ENCODE measurements around the gene NEIL3.

The NEIL3 gene

DNA sequence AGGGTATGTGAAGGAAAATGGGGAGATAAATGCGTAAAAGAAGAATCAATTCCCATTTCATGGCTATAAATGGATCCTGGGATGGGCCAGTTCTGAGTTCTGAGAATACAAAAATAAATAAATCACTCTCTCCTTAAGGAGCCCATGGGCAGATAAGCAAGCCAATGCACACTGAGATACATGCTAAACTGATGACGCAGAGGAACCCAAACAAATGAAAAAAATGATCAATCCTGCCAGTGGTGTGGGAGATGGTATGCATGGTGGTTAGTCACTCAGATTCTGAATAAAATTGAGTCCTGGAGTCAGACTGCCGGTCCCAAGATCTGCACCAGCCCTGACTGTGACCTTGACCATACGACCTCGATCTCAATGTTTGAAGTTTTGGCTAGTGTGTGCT lies 59.7 kb downstream of the NEIL3 start:
- DNase-seq (ENCODE audit: low spot score) (no peak), FAIRE-seq (no peak)

DNA sequence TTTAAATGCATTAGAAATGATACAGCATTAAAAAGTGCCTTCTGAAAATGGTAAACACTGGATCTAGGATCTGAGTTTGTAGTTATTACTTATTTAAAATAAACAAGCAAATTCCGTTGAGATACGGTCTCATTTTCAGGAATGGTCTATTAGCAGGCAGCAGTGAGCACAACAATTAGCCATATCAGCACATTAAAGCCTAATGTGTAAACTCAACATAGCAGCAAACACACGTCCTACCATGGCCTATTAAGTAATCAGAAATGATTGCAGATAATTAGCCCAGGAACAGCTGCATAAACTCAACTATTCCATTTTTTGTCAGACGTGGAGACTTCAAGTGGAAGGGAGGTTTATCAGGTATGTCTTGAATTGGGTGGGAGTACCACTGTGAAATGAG lies 61.8 kb downstream of the NEIL3 start:
- FAIRE-seq (no peak), DNase-seq (ENCODE audit: low spot score) (no peak)

DNA sequence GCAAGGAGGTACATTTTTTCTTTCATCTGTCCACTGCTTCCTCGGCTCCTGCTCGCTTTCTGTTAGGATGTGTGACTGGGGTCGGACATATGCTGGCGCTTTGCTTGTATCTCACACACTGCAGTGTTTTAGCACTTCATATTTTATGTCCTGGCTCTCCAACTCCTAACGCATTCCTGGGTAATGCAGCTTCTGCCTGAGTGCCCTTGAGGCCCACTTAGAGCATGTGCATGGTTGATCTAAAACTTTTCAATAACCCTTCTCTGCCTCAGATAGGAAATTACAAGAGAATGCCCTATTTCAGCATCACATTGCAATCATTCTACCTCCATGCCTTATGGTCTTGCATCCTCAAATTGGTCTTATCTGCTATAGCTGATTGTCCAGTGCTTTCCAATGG lies 65.3 kb downstream of the NEIL3 start:
- FAIRE-seq (no peak), DNase-seq (ENCODE audit: low spot score) (no peak)

DNA sequence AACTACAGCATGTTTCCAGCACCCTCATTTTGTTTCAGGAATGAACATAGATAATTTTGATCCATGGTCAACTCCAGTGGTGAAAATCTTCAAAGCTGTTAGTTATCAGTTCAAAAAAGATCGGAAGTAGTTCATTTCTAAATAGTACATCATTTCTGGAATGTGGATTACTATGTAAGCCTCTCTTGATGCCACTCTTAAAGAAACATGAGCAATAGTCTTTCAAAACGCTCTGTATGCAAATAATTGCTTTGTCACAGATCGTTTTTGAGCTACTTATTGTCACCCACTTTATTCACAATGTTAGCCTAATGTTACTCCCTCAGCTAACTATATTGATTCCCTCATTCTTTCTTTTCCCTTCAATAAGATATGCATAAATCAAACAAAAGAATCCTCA lies 65.7 kb downstream of the NEIL3 start:
- FAIRE-seq: no peak

DNA sequence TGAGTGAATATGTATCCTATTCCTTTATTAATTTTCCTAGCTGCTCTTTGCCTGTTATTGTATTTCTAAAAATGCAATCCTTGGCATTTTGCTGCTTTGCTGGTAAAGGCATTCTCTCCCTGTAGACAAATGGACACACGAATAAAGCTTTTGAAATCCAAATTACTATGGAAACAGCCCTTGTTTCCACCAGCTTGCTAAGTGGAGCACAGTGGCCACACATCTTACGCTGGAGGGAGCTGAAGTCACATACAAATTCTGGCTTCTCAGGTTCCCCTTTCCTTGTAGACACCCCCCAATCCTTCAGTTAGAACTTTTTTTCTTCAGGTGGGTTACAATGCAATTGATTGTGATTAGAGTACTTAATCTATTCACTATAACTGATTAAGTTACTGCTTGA lies 66.3 kb downstream of the NEIL3 start:
- no peak for DNase-seq (ENCODE audit: low spot score)
- FAIRE-seq: no peak

More for the DNA sequence above, 65.7 kb downstream of the NEIL3 start:
- no peak for DNase-seq (ENCODE audit: low spot score)

DNA sequence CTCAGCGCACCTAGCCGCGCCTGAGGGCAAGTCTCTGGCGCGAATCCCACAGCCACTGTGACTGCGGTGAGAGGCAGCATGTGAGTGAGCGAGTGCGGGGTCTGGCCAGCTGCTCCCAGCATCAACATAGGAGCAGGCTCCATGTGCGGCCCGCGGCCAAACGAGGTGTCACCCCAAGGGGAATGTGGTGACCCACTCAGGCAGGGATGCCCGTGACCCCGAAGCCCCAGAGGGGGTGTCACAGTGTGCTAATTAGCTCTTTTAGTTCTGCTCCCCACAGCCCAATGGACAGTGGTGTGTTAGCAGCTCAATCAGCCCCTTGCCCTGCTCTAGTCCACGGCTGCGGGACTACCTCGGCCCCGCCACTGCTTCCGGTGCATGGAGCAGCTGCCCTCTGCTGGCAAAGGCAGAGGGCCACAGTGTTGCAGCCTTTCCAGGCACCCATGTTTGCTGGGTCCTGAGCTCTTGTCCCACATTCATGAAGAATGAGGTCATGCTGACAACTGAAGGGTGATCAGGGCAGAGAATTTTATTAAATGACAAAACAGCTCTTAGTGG lies 71.1 kb downstream of the NEIL3 start:
- FAIRE-seq (no peak), DNase-seq (ENCODE audit: low spot score) (no peak)

DNA sequence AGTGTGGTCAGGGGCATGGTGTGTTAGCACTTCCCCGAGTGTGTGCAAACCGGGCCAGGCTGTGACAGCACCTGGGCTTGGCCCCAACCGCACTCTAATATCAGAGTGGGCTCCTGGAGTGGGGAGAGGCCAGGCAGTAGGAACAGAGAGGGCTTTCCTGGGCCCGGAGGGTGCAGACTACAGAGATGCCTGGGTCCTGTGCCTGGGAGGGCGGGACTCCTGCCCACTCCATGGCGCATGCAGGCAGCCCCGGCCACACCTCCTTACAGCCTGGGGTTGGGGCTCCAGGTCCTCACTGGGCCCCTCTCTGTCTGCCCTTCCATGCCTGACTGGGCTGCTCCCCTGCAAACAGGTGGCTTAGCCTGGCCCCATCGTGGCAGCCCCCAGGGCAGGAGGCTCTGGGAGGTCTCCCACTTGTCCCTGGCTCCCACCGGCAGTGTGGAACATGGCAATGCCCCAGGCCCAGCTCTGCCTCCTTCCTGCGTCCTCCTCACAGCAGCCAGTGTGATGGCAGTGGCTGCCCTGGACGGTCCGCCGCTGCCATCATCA lies 72.2 kb downstream of the NEIL3 start:
- DNase-seq (ENCODE audit: low spot score): no peak
- FAIRE-seq: no peak

DNA sequence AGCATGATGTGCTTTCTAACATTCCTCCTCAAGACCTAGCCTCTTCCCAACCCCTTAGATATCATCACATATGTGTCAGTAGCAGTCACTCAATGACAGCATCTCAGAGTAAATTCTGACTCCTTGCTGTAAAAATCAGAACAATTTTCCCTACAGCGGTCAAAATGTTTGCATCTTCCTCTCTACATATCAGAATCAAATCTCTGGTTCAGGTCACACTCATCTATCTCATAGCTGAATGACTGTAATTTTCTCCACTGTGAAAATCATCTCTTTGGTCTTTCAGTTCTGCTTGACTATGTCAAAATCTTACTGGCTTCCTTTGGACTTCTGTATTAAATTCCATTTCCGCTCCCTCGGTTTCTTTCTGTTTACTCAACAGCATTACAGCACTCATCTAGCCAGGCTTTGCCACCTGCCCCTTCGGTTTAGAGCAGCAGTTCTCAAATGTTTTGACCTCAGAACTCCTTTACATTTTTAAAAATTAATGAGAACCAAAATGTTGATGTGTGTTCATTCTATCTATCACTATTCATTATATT lies 75.3 kb downstream of the NEIL3 start:
- no peak for DNase-seq (ENCODE audit: low spot score)

DNA sequence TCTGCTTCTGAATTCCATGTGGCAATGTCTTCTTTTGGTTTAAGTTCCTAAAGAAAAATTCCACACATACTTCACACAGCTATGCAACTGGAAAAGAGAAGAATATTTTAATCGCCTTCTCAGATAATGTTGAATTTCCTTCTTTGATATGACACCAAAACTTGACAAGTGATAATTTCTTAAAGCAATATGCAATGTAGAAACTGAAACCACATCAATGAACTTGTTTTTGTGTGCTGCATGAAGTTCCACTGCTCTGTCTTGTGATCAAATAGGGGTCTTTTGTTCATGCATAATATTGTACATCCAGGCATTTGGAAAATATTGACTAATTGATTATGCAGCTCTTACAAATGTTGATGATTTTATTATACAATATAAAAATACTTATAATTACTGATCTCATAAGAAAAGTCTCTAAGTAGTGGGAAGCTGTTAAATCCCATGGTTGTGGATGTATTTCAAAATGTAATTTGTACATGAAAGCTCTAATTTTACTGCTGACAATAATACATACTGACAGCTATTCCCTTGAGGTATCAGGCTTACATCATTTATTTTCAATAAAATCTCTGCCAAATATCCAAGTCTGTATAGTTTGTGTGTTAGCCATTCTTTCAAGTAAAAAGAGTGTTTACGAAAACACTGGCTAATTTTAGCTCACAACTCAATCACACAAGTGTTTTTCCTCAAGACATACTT lies 76.1 kb downstream of the NEIL3 start:
- DNase-seq (ENCODE audit: low spot score) (no peak), FAIRE-seq (no peak)

More for the DNA sequence above, 75.3 kb downstream of the NEIL3 start:
- no peak for FAIRE-seq

DNA sequence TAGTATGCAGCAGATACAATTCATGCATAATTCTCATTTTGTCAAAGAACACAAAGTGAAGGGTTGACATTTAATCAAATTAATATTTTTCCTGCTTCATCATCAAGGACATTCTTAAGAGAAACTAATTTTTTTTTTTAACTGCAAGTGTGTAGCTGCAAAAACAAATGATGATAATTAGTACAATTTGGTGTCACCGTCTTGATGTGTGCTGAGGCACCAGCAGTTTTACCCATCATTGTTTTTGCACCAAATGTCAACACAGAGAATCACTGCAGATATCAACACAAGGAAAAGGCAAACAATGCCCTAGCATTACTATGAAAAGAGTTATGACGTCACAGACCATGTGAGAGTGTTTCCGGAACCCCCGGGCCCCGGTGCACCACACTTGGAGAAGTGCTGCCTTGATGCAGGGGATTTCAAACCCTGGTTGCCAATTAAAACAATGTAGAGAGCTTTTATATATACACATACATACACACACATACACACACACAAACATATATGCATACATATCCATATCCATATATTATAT lies 76.7 kb downstream of the NEIL3 start:
- no peak for FAIRE-seq
- no peak for DNase-seq (ENCODE audit: low spot score)

DNA sequence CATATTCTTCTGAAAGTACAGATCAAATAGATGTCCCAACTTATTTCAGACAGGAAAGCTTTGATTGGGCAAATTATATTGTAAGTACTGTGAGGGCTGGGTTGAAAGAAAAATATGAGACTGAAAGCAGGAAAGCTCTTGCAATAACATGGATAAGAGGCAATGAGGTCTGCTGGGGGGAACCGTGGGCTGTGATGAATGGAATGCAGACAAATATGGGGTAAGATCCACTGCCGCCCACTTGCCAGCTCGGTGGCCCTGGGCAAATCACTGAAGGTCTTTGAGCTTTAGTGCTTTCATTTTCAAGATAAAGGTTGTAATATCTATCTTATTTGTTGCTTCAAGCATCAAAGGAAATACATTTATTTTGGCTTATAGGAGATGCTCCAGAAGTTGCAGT lies 81.6 kb downstream of the NEIL3 start:
- FAIRE-seq: no peak
- no peak for DNase-seq (ENCODE audit: low spot score)

DNA sequence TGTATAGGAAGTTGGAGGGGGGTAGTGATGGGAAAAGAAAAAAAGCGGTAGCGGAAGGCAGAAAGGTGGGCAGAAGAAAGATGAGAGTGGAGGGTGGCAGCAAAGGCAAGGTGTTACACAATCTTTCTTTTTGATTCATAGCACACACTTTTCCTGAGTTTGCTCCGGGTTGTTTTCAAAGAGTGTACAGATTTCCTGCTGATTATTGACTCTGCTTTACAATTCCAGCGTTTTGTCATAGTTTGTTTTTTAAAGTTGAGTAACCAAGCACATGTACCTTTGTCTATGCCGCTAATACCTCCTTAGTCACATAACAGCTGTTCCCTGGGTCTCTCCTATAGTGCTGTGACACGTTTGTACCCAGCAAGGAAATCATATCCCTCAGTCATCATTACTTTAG lies 82.3 kb downstream of the NEIL3 start:
- DNase-seq (ENCODE audit: low spot score) (no peak), FAIRE-seq (no peak)

DNA sequence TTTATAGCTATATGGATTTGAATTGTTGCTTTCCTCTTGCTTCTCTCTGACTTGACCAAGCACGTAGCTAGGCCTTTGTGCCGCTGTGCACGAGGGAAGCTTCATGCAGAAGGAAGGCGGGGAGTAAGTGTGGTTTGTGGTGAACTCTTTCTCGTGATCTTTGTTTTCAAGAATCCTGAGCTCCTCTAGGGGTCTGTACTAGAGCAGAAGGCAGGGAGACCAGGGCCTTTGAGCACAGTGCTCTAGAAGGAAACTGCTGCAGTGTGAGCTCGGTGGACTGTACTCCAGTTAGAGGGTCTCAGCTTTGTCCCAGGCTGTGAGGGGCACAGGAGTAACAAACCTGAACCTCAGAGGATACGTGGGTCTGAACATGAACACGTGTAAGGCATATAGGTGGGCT lies 83.6 kb downstream of the NEIL3 start:
- DNase-seq (ENCODE audit: low spot score) (no peak), FAIRE-seq (no peak)

DNA sequence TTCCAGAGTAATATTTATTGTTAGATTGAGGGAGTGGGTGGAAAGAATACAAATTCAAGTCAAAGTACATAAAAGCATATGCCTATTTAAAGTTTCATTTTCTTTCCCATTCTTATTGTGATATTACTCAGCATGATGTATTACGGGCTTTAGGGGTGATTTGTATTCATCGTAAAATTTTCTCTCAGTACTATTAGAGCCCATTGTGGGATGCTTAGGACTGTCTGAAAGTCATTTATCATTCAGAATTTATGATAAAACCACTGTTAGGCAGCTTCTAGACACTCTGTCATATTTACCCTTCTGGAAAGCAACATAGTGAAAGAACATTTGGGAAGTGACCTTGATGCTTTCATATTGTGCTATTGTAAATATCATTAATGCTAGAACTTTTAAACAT lies 86.7 kb downstream of the NEIL3 start:
- FAIRE-seq (no peak), DNase-seq (ENCODE audit: low spot score) (no peak)

DNA sequence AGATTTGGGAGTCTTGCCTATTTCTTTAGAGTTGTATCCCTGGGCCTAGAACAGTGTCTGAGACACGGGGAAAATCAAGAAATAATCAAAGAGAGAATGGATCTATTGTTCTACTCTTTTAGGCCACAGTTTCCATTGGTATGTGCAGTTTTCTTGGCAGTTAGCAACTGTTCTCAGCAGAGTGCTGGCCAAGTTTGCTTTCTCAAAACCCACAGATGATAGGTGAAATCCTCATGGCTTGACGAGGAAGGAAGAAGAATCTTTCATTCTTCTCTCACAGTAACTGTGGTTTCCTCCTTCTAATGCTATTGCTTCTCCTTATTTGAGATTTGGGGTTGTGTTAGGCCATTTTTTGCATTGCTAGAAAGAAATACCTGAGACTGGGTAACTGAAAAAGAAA lies 90.4 kb downstream of the NEIL3 start:
- FAIRE-seq: no peak
- no peak for DNase-seq (ENCODE audit: low spot score)

DNA sequence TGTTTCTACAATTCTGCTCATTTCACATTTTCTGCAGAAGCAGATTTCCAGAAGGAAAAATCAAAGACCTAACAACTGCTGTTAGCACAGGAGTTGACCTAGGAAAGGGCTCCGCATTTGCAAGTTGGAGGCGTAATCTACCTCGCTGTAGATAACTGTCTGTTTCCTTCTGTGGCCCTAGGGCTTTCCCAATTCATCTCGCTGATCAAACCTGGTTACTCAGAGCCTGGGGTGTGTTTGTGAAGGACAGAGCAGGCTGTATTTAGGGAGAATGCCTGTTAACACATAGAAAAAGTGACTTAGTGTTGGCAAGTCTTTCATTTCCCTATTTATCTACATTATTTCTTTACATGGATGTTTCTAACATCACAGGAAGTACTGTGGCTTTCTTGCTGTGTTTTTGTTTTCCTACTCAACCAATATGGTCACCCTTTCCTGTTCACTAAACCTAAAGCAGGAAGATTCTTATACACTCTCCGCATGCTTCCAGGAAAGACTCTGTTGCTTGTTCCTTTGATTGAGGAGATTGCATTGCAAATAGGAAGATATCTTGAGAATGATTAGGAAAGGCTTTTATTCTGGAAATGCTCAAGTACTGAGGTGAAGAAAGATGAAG lies 92.1 kb downstream of the NEIL3 start:
- FAIRE-seq: no peak

DNA sequence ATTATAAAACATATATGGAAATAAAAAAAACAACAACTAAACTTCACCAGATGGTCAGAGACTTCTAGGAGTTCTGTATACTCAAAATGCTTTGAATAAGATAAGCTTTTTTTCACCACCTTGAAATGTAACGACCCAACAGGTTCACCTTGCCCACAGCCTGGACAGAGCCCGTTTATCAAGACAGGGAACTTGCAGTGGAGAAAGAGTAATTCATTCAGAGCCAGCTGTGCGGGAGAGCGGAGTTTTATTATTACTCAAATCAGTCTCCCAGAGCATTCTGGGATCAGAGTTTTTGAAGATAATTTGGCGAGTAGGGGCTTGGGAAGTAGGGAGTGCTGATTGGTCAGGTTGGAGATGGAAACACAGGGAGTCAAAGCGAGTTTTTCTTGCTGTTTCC lies 94.1 kb downstream of the NEIL3 start:
- DNase-seq (ENCODE audit: low spot score): no peak
- FAIRE-seq: no peak

More for the DNA sequence above, 92.1 kb downstream of the NEIL3 start:
- no peak for DNase-seq (ENCODE audit: low spot score)

DNA sequence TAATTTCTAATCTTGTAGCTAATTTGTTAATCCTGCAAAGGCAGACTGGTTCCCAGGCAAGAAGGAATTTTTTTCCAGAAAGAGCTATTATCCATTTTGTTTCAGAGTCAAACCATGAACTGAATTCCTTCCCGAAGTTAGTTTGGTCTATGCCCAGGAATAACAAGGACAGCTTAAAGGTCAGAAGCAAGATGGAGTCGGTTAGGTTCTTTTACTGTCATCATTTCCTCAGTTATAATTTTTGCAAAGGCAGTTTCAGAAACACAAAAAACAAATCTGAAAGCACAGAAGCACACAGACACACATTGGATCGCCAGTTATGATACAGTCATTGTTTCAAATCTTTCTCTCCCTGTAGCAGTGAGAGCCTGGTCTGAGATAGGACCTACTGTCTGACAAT lies 94.7 kb downstream of the NEIL3 start:
- no peak for FAIRE-seq

DNA sequence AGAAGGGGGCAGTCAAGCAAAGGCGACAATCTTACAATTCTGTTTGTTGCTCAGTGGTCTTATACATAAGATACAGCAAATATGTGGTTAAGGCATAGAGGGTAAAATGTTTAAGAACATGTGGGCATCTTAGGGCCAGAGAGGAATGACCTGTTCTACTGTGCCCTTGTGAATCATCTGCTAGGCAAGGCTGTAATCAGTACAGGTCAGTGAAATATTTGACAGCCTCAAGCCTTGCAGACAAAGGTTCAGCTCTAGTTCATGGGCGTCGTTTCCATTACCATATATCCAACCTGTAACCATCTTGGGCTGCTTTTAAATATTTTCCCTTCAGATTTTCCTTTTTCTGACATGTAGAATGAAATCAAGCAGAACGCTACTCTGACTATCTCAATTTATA lies 95.3 kb downstream of the NEIL3 start:
- FAIRE-seq (no peak), DNase-seq (ENCODE audit: low spot score) (no peak)

More for the DNA sequence above, 94.7 kb downstream of the NEIL3 start:
- DNase-seq (ENCODE audit: low spot score): no peak

DNA sequence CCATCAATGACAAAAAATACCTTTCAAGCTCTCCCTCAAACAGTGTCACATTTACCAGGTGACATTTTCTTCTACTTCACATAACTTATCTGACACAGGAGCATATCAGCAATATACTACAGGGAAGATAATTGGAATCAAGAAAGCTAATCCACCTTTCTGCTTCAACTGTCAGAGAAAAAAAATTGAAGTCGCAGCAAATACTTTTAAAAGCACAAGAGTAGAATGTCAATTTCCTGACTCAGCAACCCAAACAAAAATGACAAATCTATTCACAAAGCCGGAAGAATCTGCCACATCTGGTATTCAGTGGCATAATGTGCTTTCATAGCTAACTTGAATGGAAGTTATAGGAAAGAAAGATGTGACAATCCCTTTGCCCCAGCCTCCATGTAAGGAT lies 95.8 kb downstream of the NEIL3 start:
- no peak for FAIRE-seq
- no peak for DNase-seq (ENCODE audit: low spot score)

DNA sequence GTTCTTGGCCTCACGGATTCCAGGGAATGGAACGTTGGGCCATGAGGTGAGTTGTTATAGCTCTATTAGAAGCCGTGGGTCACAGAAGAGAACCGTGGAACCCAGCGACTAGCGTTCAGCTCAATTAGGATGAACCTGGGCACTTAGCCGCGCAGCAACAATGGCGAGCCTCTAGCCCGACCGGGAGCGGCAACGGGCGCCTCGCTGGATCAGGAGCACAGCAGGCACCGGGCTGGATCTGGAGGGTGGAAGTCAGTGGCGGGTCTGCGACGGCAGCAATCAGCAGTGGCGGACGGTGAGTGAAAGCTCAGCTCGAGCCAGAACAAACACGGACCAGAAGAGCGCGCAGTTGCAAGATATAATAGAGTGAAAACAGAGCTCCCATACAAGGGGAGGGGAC lies 98.3 kb downstream of the NEIL3 start:
- FAIRE-seq (no peak), DNase-seq (ENCODE audit: low spot score) (no peak)

DNA sequence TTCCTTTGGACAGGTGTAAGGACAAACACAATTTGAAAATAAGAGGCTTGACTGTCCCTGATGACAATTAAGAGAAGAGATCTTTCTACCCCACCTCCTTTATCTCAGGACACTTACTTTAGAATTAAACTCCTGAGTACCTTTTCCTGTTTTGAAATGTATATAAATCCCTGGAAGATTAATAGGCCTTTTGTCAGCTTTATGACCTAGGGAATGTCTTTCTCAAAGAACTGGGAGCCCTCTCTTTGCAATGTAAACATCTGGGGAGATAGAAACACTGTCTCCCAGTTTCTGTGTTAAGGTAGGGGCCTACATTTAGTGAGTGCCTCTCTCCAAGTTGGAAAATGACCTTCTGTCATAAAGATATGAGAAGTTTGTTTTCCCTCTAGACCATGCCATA lies 100.9 kb downstream of the NEIL3 start:
- DNase-seq (ENCODE audit: low spot score) (no peak), FAIRE-seq (no peak)

Data from RCC 7860 (cell line).